OCI-LY1 (cell line): ENCODE data around the gene PDGFRA.

Source experiments
- EZH2 ChIP-seq: fragments of 200-600 bp; sonication (generic), shearing (Covaris generic); IDR thresholded peaks from 2 replicates; pipeline ENCODE4 v1.8.0; 2017; ENCODE audit warnings: borderline replicate concordance, mixed run types, mild to moderate bottlenecking, antibody characterized with exemption, low read length, moderate library complexity, mixed read lengths
- TF ChIP-seq, protein P1 (sequence below): fragments of 200-600 bp; sonication (generic), shearing (Covaris generic); IDR thresholded peaks from 2 replicates; pipeline ENCODE4 v1.5.1; 2017; ENCODE audit warnings: mild to moderate bottlenecking, antibody characterized with exemption, low read length, moderate library complexity, mixed read lengths

- TF ChIP-seq, protein P1, sequence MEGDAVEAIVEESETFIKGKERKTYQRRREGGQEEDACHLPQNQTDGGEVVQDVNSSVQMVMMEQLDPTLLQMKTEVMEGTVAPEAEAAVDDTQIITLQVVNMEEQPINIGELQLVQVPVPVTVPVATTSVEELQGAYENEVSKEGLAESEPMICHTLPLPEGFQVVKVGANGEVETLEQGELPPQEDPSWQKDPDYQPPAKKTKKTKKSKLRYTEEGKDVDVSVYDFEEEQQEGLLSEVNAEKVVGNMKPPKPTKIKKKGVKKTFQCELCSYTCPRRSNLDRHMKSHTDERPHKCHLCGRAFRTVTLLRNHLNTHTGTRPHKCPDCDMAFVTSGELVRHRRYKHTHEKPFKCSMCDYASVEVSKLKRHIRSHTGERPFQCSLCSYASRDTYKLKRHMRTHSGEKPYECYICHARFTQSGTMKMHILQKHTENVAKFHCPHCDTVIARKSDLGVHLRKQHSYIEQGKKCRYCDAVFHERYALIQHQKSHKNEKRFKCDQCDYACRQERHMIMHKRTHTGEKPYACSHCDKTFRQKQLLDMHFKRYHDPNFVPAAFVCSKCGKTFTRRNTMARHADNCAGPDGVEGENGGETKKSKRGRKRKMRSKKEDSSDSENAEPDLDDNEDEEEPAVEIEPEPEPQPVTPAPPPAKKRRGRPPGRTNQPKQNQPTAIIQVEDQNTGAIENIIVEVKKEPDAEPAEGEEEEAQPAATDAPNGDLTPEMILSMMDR: no peak
- TF ChIP-seq EZH2: no peak
These were observed 104.6 kb downstream of the PDGFRA start for GRCh38 chr4:54333657-54334056.
